GM12878 (cell line): Measurements from ENCODE around the gene RETSAT. TPM values are rescaled to one million over a fixed set of nuclear protein-coding genes. Genes with fewer than 3 reads are reported as not detected.

Experiments
- ATAC-seq: fragments of 200-7000 bp; cut with Tn5 transposase; 3 replicates; pipeline ENCODE4 v1.9.1; 2020; ENCODE audit warnings: mild to moderate bottlenecking, moderate library complexity
- BruUV-seq: library from RNA; stranded (reverse); fragments of 400-500 nt; replicated peaks from 2 replicates; lab custom pipeline; 2021; lab: Mats Ljungman, UMichigan
- CTCF ChIA-PET: fragments of 300-600 bp; sonication (Branson Sonifier 250); formaldehyde crosslinking; extraction: SDS; loops from one replicate; lab custom pipeline; 2021; ENCODE audit warnings: inconsistent platforms; lab: Yijun Ruan, JAX
- POLR2A ChIA-PET: fragments of 350-600 bp; formaldehyde crosslinking; extraction: SDS; loops from one replicate; lab custom pipeline; 2021; ENCODE audit warnings: inconsistent platforms; lab: Charles Lee
- RAD21 ChIA-PET: fragments of 300-600 bp; sonication (Branson Sonifier 250); formaldehyde crosslinking; loops from one replicate; lab custom pipeline; 2023; ENCODE audit warnings: antibody characterized with exemption; ENCODE audit not compliant: unreplicated experiment; lab: Charles Lee
- SMC1A ChIA-PET: fragments of 300-600 bp; sonication (Branson Sonifier 250); formaldehyde crosslinking; loops from one replicate; lab custom pipeline; 2023; ENCODE audit not compliant: unreplicated experiment, uncharacterized antibody; lab: Charles Lee
- DNase-seq: peaks from one replicate; pipeline ENCODE4 v3.0.0-alpha.2; 2011; ENCODE audit warnings: low read depth, low spot score
- FAIRE-seq: peaks from 3 replicates; lab custom pipeline; 2011; peaks lifted over from hg19 to GRCh38; lab: Jason Lieb, UNC
- H2AFZ ChIP-seq: 2 replicates; pipeline ENCODE4 v1.6.0; 2011; ENCODE audit warnings: low read depth, low read length, control low read depth; ENCODE audit not compliant: control insufficient read depth
- H3K27ac ChIP-seq: 2 replicates; pipeline ENCODE4 v1.5.1; 2011; ENCODE audit warnings: control low read depth; ENCODE audit not compliant: control insufficient read depth, insufficient read depth
- H3K27me3 ChIP-seq, 2 experiments: replicated peaks in 1 of 2; 2 replicates each; pipeline versions ENCODE4 v1.6.0 to v1.6.1; 2011; ENCODE audit warnings: low read length in 1 of 2; ENCODE audit not compliant: control insufficient read depth in 2 of 2, insufficient read depth in 2 of 2
- H3K36me3 ChIP-seq, 2 experiments: 2 replicates each; pipeline ENCODE4 v1.5.1; 2011; ENCODE audit warnings: low read length in 1 of 2; ENCODE audit not compliant: control insufficient read depth in 2 of 2, insufficient read depth in 2 of 2
- H3K4me1 ChIP-seq: 2 replicates; pipeline ENCODE4 v1.6.1; 2011; ENCODE audit warnings: mild to moderate bottlenecking, low read length, moderate library complexity, mixed read lengths; ENCODE audit not compliant: control insufficient read depth, insufficient read depth
- H3K4me2 ChIP-seq: 2 replicates; pipeline ENCODE4 v1.6.0; 2011; ENCODE audit warnings: control low read depth; ENCODE audit not compliant: control insufficient read depth, insufficient read depth
- H3K4me3 ChIP-seq: fragments of 200-600 bp; sonication (generic); 2 replicates; pipeline ENCODE4 v1.5.1; 2016
- H3K79me2 ChIP-seq: 2 replicates; pipeline ENCODE4 v1.6.0; 2011; ENCODE audit warnings: low read length; ENCODE audit not compliant: control insufficient read depth, insufficient read depth
- H3K9ac ChIP-seq: 2 replicates; pipeline ENCODE4 v1.8.0; 2011; ENCODE audit warnings: low read length, control low read depth, mixed read lengths; ENCODE audit not compliant: control insufficient read depth, insufficient read depth
- H3K9me3 ChIP-seq: replicated peaks from 3 replicates; pipeline ENCODE4 v1.5.1; 2011; ENCODE audit warnings: mild to moderate bottlenecking, low read length; ENCODE audit not compliant: control insufficient read depth, insufficient read depth
- H4K20me1 ChIP-seq: 2 replicates; pipeline ENCODE4 v1.6.0; 2011; ENCODE audit not compliant: control insufficient read depth, insufficient read depth
- BCLAF1 ChIP-seq: fragments of 450-650 bp; IDR thresholded peaks from 2 replicates; pipeline ENCODE4 v1.6.1; 2017; ENCODE audit warnings: antibody characterized with exemption, mild to moderate bottlenecking, moderate library complexity
- CBX3 ChIP-seq: fragments of 200-600 bp; sonication (generic); IDR thresholded peaks from 2 replicates; pipeline ENCODE4 v1.6.1; 2016; ENCODE audit warnings: low read depth, borderline replicate concordance
- CEBPB ChIP-seq, 2 experiments: fragments of 150-350 bp in 1 of 2; IDR thresholded peaks; 2 replicates each; pipeline ENCODE4 v1.6.1; 2012 to 2014; ENCODE audit warnings: low read depth in 2 of 2, low read length in 2 of 2, borderline replicate concordance in 1 of 2, inconsistent platforms in 1 of 2
- CTCF ChIP-seq, 3 experiments: IDR thresholded peaks in 2 of 3; conservative IDR thresholded peaks in 1 of 3; 2 replicates each; pipeline ENCODE4 v1.5.1; 2011; ENCODE audit warnings: low read depth in 3 of 3, low read length in 3 of 3, mild to moderate bottlenecking in 3 of 3, control low read depth in 2 of 3, moderate library complexity in 2 of 3, inconsistent platforms in 1 of 3, mixed read lengths in 1 of 3; ENCODE audit not compliant: control insufficient read depth in 2 of 3, insufficient read depth in 1 of 3; ENCODE audit errors: extremely low read depth in 1 of 3
- E2F4 ChIP-seq: IDR thresholded peaks from 2 replicates; pipeline ENCODE4 v1.6.1; 2012; ENCODE audit warnings: low read depth, low read length, improper control_type of control experiment
- IRF5 ChIP-seq: fragments of 450-650 bp; IDR thresholded peaks from 2 replicates; pipeline ENCODE4 v1.6.1; 2017; ENCODE audit warnings: borderline replicate concordance
- RAD51 ChIP-seq: fragments of 450-650 bp; IDR thresholded peaks from 2 replicates; pipeline ENCODE4 v1.6.1; 2016; ENCODE audit warnings: moderate library complexity, mild to moderate bottlenecking, inconsistent platforms
- RB1 ChIP-seq: fragments of 450-650 bp; formaldehyde crosslinking; IDR thresholded peaks from 2 replicates; pipeline ENCODE4 v1.6.1; 2017; ENCODE audit warnings: mild to moderate bottlenecking, borderline replicate concordance
- SREBF2 ChIP-seq: IDR thresholded peaks from 2 replicates; pipeline ENCODE4 v1.6.1; 2012; ENCODE audit warnings: mild to moderate bottlenecking, low read length
- TCF7 ChIP-seq: IDR thresholded peaks from 2 replicates; pipeline ENCODE4 v1.6.1; 2014; ENCODE audit warnings: antibody characterized with exemption, borderline replicate concordance
- ZNF207 ChIP-seq: fragments of 450-650 bp; IDR thresholded peaks from 2 replicates; pipeline ENCODE4 v1.6.1; 2014; ENCODE audit warnings: antibody characterized with exemption, mild to moderate bottlenecking, borderline replicate concordance
- ZNF687 ChIP-seq: fragments of 450-650 bp; IDR thresholded peaks from 2 replicates; pipeline ENCODE4 v1.6.1; 2017; ENCODE audit warnings: mild to moderate bottlenecking, moderate library complexity
- WGBS: methylation state at CpG from one replicate; pipeline ENCODE4 v1.1.6; 2016; ENCODE audit warnings: low lambda C conversion rate; ENCODE audit not compliant: insufficient replicate concordance, insufficient coverage; ENCODE audit errors: missing lambda C conversion rate; 5-methylcytosine and 5-hydroxymethylcytosine counted together
- in situ Hi-C: fragments of 300-500 bp; cut with MboI; formaldehyde crosslinking; loops from 9 replicates; pipeline ENCODE4 v1.14.3; 2018; ENCODE audit warnings: mixed read lengths
- intact Hi-C: fragments of 100-400 bp; cut with micrococcal nuclease; formaldehyde crosslinking; loops from one replicate; pipeline ENCODE4 v1.14.2; 2022; ENCODE audit not compliant: unreplicated experiment
- polyA plus RNA-seq, 11 experiments: library from polyadenylated mRNA; depleted of rRNA in 4 of 11; unstranded in 6 of 11; stranded (reverse) in 5 of 11; fragments of >200 nt; fragmentation: Nextera tagmentation in 4 of 11; fragmentation: Illumina TruSeq in 1 of 11; extraction: Ambion mirVana in 4 of 11; extraction: Trizol in 1 of 11; gene quantifications; 1 replicate in 1 of 11; 2 replicates in 10 of 11; pipeline versions ENCODE4 v1.2.1 to v1.2.3, GENCODE V29; 2011 to 2016; ENCODE audit warnings: inconsistent platforms in 2 of 11, missing spikeins in 2 of 11, low read depth in 1 of 11
- total RNA-seq, 4 experiments: library from RNA; depleted of rRNA in 3 of 4; stranded (reverse); fragments of >200 nt in 3 of 4; fragmentation: Illumina TruSeq in 1 of 4; extraction: Trizol in 1 of 4; gene quantifications; 2 replicates each; pipeline versions ENCODE4 v1.2.1 to v1.2.3, GENCODE V29; 2013 to 2021

Gene RETSAT
- total and polyA plus RNA-seq, 10 of the 15 experiments (the other 5 are each of a cell fraction or from before 2014, with no cell fraction given): 3.3 to 28.8 (median 22.0) TPM

DNA sequence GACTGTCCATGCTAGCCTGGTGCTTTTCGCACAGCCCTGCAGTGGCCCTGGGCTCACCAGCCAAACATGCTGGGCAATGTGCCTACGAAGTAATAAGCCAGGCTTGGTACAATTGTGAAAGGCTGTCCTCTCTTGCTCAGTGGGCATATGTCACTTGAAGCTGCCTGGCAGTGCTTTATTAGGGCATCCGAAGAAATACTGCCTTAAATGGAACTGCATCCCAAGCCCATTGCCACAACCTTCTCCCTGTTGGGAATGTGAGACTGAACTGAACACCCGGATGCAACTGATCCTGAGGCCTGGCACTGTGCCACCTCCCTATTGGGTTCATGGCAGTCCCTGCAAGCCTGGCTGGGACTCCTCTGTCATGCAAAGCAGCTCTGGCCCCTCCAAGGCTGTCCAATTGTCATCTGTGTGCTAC lies 39.9 kb upstream of the RETSAT start:
- Histone ChIP-seq H3K9me3 (no peaks in the 10 kb centered on the region), H3K27me3 (no peaks in the 10 kb centered on the region), H3K27ac (no peak overlapping the region), H3K9ac (no peak overlapping the region), H4K20me1 (no peaks in the 10 kb centered on the region), H3K4me1 (peaks cover 16% of the 10 kb centered on the region), H3K79me2 (no peaks in the 10 kb centered on the region), H3K36me3 (peaks cover 3 to 4% of the 10 kb centered on the region in 2 experiments; a peak in 3 of 4 replicates), H2AFZ (no peak overlapping the region), H3K4me2 (no peak overlapping the region), H3K4me3 (no peak overlapping the region)
- CTCF ChIA-PET: interaction anchor here (0.5 to 7.0 kb wide), 3 partner anchors 26 to 156 kb away, joined by 3 to 104 read pairs (median 40); partner anchors contain the start of gene SH2D6
- in situ Hi-C loops: no loop called here
- no TSS peak for BruUV-seq
- POLR2A ChIA-PET: no interaction called here
- intact Hi-C loops: no loop called here
- ATAC-seq (no peak), DNase-seq (no peak), FAIRE-seq (no peak)
- RAD21 ChIA-PET: interaction anchor here (3.4 to 7.7 kb wide), 2 partner anchors 25 to 157 kb away, joined by 30 to 60 read pairs; partner anchors contain the start of gene SH2D6
- WGBS: 92% methylated on average over 4 of the region's 4 CpGs
- SMC1A ChIA-PET: interaction anchor here (3.5 kb wide), 1 partner anchor 14 kb away, joined by 11 read pairs; no protein-coding TSS in a partner anchor
- TF ChIP-seq ZNF207 (no peak), CBX3 (no peak), RB1 (no peak), IRF5 (no peak), BCLAF1 (no peak), TCF7 (no peak), SREBF2 (no peak), RAD51 (no peak), ZNF687 (no peak), E2F4 (no peak), CTCF (IDR thresholded peaks at IDR 0.05 in 2 of 3, conservative IDR thresholded peaks at IDR 0.05 in 1 of 3; ENCODE audit: control insufficient read depth in 2 of 3, extremely low read depth in 1 of 3, insufficient read depth in 1 of 3, low read depth in 3 of 3, low read length in 3 of 3) (no peak), CEBPB (IDR thresholded peaks at IDR 0.05; ENCODE audit: borderline replicate concordance in 1 of 2, low read depth in 2 of 2, low read length in 2 of 2) (no peak)
